ENCODE measurements around the gene TSPAN14.
"Not testable (repeated sequence)": the region's sequence is repeated elsewhere in the genome, so short reads cannot be mapped to it uniquely, and the experiment has no call there.

The TSPAN14 gene

DNA sequence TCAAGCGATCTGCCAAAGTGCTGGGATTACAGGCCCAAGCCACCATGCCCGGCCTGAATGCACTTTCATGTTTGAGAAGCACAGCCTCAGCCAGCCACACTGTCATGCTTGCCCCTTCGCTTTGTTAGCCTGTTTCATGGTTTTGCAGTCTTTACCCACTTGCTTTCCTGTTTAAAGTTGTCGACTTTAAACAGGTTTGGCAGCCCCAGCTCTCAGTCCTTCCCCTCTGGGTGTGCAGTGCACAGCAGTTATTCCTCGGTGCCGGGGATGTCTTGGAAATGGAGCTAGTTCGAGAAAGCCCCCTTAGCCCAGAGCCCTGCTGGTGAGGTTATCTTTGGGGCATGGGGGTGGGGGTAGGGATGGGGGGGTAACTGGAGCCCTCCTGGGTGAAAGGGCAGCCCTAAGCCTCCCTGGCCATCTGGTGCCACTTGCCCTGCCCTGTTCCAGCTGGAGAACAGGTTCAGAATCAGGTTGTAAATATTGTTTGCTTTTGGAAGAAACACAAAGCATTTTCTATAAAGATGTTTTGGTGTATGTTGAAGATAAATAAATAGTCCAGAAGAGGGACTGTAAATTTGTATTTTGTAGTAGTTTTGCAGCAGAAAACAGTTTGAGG, 14.8 kb downstream of the TSPAN14 start:
- DNase-seq (ENCODE audit: low read depth) = no peak

DNA sequence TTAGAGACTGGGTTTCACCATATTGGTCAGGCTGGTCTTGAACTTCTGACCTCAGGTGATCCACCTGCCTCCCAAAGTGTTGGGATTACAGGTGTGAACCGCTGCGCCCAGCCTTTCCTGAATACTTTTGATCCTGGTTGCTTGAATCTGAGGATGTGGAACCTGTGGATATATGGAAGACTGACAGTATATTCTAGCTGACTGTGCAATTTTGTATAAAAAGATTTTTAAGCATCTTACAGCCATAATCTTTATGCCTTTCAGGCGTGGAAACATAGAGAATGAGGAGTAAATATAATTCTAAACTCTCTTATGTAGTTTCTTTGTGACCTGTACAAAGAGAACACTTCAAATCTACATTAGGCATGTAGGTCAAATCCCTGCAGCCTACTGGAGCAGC, 16.2 kb downstream of the TSPAN14 start:
- no peak for DNase-seq (ENCODE audit: low read depth)

DNA sequence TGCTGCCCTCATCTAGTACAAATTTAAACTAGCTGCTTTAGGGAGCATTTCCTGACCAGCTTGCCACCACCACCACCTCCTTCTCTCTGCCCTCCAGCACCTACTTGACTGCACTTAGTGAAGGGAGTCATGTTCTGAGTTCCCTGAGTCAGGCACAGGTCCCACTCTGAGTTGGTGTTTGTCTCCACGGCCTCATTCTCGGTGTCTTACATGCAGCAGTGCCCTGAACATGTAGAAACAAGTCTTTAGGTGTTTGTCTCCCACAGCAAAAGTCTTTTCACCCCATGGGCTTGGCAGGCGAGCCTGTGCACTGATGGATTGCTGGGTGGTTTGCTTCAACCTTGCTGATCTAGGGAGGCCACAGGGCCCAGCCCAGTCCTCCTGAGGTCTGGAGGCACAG, 16.9 kb downstream of the TSPAN14 start:
- DNase-seq (ENCODE audit: low read depth) = no peak

DNA sequence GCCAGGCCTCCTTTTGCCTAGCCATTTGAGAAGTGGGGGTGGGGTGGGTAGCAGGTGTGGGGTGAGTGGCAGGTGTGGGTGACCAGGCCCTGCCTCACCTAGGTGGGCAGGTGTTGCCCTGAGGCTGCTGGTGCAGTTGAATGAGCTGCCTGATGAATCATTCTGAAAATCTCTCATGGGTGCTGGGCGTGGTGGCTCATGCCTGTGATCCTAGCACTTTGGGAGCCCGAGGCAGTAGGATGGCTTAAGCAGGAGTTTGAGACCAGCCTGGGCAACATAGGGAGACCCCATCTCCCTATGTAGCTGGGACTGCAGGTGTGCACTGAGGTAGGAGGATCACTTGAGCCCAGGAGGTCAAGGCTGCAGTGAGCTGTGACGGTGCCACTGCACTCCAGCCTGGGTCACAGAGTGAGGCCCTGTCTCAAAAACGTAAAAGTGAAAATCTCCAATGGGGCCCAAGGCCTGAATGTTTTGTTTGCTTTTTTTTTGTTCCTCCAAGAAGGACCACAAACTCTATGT, 17.7 kb downstream of the TSPAN14 start:
- DNase-seq (ENCODE audit: low read depth) = no peak

DNA sequence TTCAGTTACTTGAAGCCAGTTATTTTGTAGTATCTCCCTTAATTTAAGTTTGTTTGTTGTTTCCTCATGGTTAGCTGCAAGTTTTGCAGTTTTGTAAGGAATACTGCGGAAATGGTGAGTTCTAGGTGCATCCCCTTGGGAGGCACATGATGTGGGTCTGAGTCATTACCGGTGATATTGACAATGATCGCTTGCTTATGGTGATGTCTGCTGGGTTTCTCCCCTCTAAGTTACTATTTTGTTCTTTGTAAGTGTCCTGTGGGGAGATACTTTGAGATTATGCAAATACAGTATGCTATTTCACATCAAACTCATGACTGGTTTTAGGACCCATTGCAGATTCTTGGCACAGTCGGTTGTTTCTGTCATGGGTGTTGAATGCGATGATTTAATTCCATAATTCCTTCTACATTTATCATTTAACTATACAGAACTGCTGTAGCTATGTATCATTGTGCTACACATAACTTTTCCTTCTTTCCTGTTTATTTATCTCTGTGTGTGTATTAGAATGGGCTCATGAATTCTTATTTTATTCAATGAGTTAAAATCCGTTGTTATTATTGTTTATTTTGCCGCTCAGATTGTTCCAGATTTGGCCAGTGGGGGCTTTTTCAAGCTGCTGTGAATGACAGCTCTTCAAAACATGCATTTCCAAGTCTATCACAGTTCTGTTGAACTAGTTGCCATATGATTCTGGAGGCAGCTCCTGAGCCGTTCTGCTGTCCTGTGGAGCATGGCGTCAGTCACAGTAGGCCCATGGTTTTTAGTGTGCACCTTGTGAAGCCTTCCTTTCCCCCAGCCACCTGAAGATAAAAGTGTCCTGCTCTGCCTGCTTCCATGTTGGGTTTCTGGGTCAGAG, 18.4 kb downstream of the TSPAN14 start:
- DNase-seq (ENCODE audit: low read depth) = no peak

DNA sequence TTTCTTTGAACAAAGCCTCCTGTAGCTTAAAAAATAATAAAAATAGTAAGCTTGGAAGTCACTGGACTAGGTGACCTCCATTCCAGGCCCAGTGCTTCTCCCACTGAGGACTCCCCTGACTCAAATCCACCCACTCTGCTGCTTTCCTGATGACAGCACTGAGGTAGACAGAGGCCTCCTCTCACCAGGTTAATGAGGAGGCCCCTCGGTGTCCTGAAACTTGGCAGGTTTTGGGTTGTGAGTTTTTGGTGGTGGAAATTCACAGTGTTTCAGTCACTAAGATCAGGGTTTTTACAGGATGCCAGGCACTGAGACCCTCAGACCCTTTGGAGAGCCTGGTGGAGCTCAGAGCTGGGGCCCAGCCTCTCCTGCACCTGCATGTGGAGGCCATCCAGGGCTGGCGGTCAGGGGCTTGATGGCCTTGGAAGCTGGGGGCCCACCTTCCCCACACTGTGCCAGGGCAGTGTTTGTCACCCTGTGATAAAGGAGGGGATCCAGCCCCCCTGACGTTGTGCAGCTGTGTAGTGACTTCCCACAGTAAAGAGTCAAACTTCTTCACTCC, 19.1 kb downstream of the TSPAN14 start:
- no peak for DNase-seq (ENCODE audit: low read depth)

DNA sequence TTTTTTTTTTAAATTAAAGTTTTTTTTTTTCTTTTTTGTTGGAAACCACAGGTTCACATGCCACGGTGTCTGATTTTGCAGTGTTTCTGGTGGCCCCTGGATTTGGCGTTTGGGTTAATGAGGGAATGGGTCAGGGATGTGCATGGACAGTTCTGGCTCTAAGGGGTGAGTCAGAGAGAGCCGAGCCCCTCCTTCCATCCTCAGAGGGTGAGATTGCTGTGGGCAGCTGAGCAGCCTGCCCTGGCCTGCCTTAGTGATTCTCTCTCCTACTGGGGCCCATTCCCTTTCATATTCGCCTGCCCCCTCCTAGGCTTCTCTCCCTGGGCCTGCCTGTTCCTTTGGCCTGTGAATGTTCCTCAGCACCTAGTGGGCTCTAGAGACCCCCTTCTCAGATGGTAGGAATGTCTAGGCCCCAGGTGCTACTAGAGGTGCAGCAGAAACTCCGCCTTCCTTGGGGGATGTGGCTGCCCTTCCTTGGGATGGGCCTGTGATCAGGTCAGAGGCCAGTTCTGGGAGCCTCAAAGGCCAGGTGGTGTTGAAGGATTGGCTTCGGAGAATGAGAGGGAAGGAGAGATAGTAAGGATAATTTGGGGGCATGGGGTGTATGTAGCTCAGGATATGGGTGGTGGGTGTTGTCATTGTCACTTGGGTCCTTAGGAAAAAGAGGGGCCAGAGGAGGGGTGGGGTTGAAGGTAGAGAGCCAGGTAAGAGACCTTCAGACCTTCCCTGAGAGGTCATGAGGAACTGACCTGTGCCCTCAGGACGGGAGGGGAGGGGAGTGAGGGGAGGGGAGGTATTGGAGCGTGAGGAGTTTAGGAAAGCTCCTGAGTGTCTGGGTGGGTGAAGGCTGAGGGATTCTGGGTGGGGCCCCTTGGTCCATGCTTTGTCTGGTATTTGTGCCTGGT, 19.8 kb downstream of the TSPAN14 start:
- no peak for DNase-seq (ENCODE audit: low read depth)

DNA sequence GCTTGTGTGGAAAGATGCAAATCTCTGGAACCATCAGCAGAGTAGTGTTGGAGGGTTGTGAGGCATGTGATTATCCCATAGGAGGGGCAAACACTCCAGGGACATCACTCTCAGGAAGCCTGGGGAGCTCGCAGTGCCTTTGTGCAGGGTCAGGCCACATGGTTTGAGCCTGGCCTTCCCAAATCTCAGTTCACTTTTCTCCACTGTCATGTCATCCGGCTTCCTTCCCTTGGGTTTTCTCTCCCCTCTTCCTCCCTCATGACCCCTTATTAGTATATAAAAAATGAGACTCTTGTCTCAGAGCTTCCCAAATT, 20.4 kb downstream of the TSPAN14 start:
- no peak for DNase-seq (ENCODE audit: low read depth)

DNA sequence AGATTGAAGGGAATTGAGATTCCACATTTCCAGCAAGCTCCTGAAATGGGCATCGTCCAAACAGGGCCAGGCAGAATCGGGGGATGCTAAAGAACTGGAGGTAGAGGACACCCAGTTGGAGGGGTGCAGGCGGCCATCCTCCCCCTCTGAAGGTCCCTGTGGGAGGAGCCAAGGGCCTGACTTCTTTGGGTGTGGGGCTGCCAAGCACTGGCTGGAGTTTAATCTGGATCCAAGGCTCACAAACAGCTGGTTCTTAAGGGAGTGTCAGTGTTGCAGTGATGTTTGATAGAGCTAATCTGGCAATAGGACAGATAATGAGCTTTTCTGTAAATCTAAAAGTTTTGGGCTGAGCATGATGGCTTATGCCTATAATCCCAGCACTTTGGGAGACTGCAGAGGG, 20.8 kb downstream of the TSPAN14 start:
- DNase-seq (ENCODE audit: low read depth) = no peak

DNA sequence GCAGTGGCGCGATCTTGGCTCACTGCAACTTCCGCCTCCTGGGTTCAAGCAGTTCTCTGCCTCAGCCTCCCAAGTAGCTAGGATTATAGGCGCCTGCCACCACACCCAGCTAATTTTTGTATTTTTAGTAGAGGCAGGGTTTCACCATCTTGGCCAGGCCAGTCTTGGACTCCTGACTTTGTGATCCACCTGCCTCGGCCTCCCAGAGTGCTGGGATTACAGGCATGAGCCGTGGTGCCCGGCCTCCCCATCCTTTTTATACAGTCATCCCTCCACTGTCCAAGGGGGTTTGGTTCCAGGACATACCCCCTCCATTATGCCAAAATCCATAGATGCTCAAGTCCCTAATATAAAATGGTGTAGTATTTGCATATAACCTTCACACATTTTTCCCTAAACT, 21.5 kb downstream of the TSPAN14 start:
- not testable (repeated sequence) for DNase-seq (ENCODE audit: low read depth)

DNA sequence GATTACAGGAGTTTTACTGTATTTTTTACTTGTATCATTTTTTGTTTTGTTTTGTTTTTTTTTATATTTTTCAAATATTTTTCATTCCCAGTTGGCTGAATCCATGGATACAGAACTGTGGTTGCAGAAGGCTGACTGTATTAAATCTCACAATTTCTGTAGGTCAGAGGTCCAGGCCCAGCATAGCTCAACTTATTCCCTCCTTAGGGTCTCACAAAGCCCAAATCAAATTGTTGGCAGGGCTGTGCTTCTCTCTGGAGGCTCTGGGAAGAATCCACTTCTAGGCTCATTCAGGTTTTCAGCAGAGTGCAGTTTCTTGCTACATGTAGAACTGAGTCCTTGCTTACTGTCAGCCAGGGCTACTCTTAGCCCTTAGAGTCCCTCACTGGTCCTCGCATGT, 22.6 kb downstream of the TSPAN14 start:
- no peak for DNase-seq (ENCODE audit: low read depth)

DNA sequence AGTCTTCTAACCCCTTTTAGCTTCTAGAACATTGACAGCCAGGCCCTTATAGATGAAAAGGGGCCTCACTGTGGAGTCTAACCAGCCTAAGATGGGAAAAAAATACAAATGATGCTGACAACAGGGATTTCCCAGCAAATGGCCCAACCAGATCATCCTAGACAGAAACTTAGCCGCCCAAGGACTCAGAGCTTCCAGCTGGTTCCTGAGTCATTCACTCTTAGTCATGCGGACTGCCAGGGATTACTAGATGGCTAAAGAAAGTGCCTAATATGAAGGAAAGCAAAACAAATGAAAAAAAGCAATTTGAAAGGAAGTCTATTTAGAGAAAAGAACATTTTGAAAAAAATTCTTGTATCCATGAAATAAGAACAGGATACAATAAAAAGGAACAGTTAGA, 23.7 kb downstream of the TSPAN14 start:
- no peak for DNase-seq (ENCODE audit: low read depth)

DNA sequence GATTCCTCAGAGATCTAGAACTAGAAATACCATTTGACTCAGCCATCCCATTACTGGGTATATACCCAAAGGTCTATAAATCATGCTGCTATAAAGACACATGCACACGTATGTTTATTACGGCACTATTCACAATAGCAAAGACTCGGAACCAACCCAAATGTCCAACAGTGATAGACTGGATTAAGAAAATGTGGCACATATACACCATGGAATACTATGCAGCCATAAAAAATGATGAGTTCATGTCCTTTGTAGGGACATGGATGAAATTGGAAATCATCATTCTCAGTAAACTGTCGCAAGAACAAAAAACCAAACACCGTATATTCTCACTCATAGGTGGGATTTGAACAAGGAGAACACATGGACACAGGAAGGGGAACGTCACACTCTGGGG, 26.3 kb downstream of the TSPAN14 start:
- DNase-seq (ENCODE audit: low read depth) = not testable (repeated sequence)

DNA sequence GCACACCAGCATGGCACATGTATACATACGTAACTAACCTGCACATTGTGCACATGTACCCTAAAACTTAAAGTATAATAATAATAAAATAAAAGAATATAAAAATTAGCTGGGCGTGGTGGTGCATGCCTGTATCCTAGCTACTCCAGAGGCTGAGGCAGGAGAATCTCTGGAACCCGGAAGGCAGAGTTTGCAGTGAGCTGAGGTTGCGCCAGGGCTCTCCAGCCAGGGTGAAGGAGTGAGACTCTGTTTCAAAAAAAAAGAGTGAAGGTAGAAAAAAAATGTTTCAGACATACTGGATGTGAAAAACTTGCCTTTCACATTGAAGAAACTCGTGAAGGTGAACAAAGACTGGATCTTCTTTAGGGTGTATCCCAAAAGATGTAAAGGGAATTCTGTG, 26.7 kb downstream of the TSPAN14 start:
- no peak for DNase-seq (ENCODE audit: low read depth)

DNA sequence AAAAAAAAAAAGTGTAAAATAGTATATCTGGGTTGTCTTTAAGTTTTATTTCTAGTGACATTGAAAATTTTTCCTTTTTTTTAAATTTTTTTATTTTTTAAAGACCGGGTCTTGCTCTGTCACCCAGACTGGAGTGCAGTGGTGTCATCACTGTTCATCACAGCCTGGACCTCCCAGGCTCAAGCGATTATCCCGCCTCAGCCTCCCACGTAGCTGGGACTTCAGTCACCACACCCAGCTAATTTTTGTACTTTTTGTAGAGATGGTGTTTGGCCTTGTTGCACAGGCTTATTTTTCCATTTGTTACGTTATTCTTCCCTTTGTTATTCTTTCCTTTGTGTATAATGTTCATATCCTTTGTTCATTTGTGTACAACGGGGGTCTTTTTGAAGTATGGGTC, 30.1 kb downstream of the TSPAN14 start:
- no peak for DNase-seq (ENCODE audit: low read depth)

DNA sequence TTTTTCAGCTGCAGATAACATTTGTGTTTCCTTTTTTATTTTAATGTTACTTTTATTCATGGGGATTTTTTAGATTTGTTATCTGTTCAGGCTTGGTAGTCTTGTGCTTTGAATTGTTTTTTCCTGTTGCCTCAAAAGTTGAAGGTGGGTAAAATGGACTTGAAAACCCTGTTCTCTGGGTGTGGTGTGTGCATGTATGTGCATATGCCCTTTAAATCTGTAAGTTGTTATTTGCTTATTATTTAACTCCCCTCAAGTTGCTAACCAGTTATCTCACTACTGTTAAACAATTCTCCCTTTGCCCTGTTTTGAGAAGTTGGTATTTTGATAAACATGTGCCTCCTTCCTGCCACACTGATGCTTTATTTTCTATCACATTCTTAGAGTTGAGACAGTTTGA, 30.6 kb downstream of the TSPAN14 start:
- no peak for DNase-seq (ENCODE audit: low read depth)

DNA sequence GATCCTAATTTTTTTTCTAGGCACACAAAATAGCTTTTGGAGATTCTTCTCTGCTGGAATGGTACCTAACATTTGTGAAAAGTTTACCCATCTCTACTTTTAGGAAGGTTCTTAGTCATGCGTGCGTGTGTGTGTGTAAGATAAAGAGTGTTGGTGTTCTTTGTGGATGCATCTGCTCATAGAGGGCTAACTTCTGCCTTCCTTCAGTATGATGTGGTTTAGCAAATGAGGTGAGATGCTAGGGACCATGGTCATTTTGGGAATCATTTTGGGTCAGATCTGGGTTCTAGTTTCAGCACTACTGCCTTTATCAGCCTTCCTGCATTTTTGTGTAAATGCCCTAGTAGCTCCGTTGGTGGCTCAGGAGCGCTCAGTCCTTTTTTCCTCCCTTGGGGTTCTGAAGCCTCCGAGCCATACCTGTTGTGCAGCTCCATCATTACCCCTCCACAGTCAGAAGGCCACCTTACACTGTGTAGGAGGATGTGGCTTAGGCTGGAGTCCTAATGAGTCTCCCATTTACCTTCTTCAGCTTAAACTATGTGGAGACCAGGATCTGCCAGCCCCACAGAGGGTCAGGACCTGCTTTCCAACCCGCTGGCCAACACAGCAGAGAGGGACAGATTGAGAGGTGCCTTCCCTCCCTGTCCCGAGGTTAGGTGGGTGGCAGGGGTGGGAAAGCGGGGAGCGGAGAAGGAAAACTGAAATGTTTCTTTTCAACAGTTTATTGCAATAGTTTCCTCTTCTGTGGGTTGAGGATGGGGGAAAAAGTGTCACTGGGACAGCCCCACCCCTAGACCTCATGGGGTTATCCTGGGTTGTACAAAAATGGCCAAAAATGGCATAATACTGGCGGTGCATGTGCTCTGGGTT, 31.2 kb downstream of the TSPAN14 start:
- DNase-seq (ENCODE audit: low read depth) = no peak

DNA sequence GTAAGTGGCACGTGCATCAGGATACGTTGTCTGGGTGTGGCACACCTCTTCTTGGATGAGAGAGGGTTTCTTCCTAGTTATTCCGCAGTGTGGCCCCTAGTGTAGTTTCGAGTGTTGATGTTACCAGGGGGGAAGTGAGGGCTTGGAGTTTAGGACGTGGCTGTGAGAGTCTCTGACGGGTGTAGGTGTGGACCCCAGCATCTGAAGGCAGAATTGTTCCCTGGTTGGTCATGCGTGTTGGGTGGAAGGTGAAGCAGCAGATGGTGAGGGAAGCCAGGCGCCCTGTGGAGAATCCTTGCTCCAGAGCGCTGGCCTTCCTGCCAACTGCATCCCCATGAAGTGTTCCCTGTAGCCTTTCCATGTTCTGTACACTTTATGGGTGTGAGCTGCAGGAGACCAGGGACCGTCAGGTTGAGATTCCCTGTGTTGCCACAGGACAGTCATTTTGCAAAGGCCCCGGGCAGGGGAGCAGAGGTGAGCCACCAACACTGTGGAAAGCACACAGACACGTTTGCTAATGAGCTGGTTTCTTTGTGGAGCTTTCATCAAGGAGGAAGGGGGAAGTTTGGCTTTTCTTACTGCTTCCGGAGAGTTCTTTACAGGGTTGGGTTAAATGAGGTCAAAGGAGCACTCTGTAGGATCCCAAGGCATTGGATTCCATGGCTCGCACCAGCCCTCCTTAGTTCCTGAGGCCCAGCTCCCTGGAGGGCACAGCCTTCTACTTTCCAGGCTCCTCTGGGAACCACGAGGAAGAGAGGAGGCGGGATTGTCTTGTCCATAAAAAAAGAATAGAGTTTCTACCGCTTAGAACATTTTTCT, 32.0 kb downstream of the TSPAN14 start:
- DNase-seq (ENCODE audit: low read depth) = no peak

DNA sequence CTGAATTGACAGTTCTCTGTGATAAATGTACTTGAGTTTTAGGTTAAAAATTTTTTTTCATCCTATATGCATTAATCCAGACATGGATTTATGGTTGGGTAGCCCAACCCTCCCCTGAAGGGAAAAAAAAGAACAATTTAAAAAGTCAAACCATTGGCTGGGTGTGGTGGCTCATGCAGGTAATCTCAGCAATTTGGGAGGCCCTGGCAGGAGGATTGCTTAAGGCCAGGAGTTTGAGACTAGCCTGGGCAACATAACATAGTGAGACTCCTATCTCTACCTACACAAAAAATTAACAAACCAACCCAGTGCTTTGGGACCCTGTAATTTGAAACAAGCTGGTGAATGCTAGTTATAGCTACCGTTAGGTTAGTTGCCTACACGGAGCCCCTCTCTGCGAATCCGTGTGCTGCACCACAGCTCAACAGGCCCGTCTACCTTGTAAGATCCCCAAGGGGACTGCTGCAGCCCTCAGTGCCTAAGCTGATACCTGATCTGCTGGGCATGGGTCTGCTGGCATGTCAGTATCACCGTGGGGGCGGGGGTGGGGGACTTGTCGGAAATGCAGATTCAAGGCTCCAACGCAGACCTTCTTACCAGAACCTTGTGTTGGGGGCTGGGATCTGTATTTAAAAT, 32.8 kb downstream of the TSPAN14 start:
- no peak for DNase-seq (ENCODE audit: low read depth)

DNA sequence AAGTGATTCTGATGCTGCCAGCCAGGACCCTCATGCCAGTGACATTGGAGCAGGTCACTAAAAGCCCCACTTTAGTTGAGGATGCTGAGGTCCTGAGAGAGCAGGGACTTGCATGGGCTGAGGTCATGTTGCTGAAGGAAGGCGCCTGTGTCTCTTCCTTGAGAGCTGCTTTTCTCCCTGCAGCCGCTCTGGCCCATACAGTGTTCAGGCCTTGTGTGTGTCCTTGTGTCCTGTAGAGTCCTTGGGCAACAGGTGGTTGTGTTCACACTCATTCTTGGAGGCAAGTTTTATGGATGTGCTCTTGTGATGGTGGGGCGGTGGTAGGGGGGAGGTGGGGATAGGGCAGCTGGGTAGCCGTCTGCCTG, 33.3 kb downstream of the TSPAN14 start:
- no peak for DNase-seq (ENCODE audit: low read depth)

All from stimulated activated CD8-positive, alpha-beta memory T cell treated with anti-CD3 and anti-CD28 coated beads, Interleukin-15, amount 100 ng/mL, for 1 hour (primary cell).